Stimulated activated CD4-positive, alpha-beta T cell treated with anti-CD3 and anti-CD28 coated beads, Interleukin-12 subunit alpha, Interleukin-12 subunit beta, amount 100 ng/mL, for 24 hours (primary cell): ENCODE measurements around the gene CHML.

Experiments used
- DNase-seq, 2 experiments: peaks; one replicate each; pipeline ENCODE4 v3.0.0-alpha.2; 2020; ENCODE audit warnings: low read depth in 2 of 2

CHML gene

GRCh38 chr1:241590719-241591118 lies 49.5 kb downstream of the CHML start:
- no peak for DNase-seq
